ENCODE data around the gene ZFAND3.

- TF ChIP-seq POLR2AphosphoS5 (IDR thresholded peaks at IDR 0.05; ENCODE audit: insufficient read depth, low read depth, low read length) (no peak), CTCF (IDR thresholded peaks at IDR 0.05; ENCODE audit: extremely low read depth in 1 of 2, insufficient read depth in 1 of 2, low read depth in 1 of 2, low read length in 2 of 2) (no peak)
Measured at GRCh38 chr6:38103921-38104320, 284.4 kb downstream of the ZFAND3 start.
